GM19025 (cell line): Measurements from ENCODE around the gene FRS2.
"Not testable (repeated sequence)": the region's sequence is repeated elsewhere in the genome, so short reads cannot be mapped to it uniquely, and the experiment has no call there.

Source experiments
- ATAC-seq: cut with Tn5 transposase; IDR thresholded peaks from one replicate; pipeline ENCODE4 v1.9.1; 2021; ENCODE audit warnings: mild to moderate bottlenecking, low read depth, moderate library complexity; ENCODE audit not compliant: unreplicated experiment

The FRS2 gene

DNA sequence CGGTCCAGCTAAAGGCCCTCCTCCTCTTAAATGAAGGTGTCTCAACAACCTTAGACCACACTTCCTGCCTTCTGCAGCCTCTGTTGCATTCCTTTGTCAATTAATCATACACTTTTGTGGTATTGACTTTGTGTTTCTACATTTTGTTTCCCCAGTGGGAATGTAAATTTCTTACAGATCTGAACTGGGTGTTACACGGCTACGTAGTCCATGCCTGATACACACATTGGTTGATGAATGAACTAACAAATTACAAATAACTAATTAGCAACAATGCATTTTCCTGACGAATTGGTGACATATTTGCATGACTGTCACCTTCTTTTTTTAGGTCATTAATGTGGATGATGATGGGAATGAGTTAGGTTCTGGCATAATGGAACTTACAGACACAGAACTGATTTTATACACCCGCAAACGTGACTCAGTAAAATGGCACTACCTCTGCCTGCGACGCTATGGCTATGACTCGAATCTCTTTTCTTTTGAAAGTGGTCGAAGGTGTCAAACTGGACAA is 99.9 kb downstream of the FRS2 start:
- ATAC-seq, result no peak

DNA sequence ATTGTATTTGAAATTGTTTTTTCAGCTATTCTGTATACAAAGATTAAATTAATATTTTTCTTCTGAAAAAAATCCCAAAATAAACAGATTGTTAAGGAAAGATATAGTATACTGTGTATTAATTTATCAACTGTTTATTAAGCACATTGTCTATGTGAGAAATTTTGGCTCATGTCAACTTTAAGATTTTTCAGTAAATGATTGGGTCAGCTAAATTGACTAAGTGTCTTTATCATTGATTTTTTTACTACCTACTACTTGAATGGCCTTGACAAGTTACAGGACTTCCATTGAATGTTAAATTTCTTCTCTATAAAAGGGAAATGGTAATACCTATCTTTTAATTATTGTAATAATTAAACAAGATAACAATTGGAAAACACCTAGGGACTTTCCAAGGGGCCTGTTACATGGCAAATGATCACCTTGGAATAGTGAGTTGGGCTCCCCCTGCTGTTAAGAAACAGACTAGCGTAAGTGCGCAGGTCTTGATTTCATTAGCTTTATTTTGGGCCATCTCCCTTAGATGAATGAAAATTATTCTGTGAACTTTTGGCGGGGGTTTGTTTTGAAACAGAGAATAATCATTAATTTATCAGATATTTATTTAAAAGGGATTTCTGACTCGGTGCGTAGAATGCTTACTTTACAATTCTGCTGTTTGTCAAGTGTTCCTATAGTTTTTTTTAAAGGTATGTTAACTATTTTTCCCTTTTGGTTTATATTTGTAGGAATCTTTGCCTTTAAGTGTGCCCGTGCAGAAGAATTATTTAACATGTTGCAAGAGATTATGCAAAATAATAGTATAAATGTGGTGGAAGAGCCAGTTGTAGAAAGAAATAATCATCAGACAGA is 100.6 kb downstream of the FRS2 start:
- no peak for ATAC-seq

DNA sequence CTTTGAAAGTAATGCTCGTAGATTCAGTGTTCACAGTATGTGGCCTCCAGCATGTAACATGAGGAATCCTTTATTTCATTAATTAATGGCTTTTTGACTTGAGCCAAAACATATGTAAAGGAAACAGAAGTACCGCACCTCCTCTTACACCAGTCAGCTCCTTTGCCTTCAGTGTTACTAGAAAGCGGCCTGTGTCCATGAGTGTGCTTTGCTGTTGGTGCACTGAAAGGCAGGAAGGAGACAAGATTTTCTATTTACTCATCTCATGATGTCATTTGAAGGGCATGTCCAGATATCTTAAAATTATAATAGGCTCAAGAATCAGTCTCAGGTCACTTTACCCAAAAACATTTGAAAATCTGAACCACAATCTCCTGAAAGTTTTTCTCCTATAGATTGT is 105.2 kb downstream of the FRS2 start:
- ATAC-seq, result no peak

DNA sequence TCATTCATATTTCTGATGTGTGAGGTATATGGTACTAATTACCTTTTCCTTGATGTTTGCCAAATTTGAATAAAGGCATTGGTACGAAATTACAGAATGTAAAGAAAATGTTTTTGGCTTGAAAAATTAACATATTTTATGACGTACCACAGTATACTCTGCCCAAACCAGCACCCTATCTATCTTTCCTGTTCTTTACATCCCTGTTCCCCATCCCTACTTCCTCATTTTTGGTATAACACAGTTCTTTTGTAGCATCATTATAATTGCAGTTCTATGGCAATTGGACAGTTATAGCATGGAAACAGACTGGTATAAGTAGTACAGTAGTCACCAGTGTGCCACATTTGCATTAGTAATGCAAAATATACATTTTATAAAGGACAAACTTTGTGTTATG is 108.1 kb downstream of the FRS2 start:
- ATAC-seq, result no peak

- ATAC-seq, result no peak
Measured at GRCh38 chr12:69579029-69579428, 108.8 kb downstream of the FRS2 start.

GRCh38 chr12:69580074-69580473 is 109.9 kb downstream of the FRS2 start:
- ATAC-seq, result no peak

DNA sequence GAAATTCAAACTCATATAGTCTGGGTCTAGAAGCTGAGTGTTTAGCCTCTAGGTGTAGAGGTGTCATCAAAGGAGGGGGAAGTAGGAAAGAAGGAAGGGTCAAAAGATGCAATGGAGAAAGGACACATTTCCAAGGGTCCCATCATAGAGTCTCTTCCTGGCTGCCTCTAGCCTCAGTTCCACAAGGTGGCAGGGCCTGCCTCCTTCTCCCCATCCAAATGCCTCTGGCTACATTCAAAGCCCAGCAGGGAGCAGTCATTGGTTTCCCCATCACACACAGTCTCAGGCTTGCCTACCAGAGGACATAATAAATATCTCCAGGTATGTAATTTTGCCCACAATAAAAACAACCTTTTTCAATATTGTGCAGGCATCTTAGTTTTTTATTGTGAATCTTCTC is 113.0 kb downstream of the FRS2 start:
- no peak for ATAC-seq

DNA sequence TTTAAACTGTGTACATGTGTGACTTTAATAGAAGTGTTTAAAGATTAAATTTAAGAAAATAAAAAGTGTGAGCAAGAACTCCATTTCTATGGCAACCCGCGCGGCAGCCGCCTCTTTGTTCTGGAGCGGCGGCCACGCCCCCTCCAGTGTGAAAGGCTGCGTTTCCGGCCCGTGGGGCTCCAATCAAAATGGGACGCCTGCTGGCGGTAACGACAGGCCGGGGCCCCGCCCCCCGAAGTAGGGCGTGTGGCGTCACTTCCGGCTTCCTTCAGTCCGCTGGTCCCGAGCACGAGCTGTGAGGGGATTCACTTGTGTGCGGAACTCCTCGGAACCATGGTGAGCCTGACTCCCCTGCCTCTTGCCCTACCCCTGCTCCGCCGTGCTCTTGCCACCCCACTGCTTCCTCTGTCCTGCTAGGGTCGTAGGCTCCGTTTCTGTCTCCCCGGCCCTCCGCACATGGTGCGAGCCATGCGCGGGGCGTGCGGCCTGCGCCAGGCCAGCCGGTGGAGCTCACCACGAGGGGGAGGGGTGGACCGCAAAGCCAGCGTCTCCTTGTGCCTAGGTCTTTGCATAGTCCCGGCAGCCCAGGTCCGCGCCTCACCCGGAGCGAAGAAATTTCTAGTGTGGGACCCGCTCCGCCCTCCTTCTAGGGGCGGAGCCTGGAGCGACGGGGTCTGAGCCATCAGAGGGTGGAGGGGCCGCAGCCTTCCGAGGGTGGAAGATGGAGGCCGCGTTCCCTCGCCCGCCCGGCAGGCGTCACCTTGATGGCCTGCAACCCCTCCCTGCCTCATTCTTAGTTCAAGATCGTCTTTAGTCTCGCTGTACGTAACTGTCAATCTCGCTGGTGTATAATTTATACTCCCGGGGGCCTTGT is 115.2 kb downstream of the FRS2 start, which contains the start of gene CCT2:
Gene CCT2, plus strand, starts transcription at position 271 of the 874 bp plus-strand sequence. Its CDS starts 63 bp downstream, at position 334.
- ATAC-seq, result peak; percentile 96

- ATAC-seq, result no peak
Measured at GRCh38 chr12:69588527-69588926, 118.3 kb downstream of the FRS2 start.

- no peak for ATAC-seq
Measured at GRCh38 chr12:69589082-69589481, 118.9 kb downstream of the FRS2 start.

DNA sequence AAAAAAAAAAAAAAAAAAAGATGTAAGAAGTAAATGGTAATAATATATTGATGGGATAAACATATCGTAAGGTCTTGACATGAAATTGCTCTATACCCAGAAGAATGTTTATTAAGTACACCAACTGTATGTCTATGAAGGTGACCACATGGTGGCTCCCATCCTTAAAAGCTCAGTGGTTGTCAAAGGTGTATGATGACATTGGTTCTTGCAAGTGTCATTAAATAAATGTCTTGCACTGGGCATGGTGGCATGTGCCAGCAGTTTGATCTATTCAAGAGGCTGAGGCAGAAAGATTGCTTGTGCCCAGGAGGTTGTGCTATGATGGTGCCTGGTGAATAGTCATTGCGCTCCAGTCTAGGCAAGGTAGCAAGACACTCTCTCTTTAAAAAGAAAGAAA is 125.5 kb downstream of the FRS2 start:
- ATAC-seq, result no peak

DNA sequence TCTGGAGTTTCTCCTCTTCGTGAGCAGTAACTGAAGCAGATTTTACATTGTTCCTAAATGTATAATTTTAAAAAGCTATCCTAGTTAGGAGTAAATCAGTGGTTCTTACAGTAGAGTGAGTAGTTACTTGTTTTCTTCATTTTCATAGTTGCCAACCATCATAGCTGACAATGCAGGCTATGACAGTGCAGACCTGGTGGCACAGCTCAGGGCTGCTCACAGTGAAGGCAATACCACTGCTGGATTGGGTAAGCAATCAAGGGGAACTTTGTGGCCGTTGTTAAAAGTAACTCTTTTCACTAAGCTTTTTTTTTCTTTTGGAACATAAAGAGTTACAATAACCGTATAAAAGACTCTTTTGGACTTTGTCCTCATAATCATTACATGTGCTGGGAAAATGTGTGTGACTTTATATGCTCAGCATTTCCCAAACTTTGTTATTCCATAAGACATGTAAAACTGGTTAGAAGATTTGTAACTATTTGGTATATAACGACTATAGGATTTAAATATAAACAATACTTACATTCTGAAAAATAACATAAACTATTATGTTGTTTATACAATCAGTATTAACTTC is 128.1 kb downstream of the FRS2 start:
- ATAC-seq, result no peak

DNA sequence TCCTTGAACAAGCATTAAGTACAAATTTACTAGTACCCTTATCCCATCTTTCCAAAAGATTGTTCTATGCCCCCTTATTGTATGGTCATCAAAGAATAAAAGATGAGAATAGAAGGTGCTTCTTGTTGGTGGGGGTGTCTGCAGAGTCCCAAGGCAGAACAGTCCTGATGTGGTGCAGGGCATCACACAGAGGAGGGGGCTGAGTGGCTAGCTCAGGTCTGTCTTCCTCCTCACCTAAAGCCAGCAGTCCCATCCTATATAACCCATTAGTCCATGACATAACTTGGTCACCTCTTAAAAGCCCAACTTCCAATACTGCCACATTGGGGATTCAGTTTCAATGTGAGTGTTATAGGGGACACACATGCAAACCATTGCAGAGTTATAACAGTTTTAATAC is 130.6 kb downstream of the FRS2 start:
- ATAC-seq, result no peak

DNA sequence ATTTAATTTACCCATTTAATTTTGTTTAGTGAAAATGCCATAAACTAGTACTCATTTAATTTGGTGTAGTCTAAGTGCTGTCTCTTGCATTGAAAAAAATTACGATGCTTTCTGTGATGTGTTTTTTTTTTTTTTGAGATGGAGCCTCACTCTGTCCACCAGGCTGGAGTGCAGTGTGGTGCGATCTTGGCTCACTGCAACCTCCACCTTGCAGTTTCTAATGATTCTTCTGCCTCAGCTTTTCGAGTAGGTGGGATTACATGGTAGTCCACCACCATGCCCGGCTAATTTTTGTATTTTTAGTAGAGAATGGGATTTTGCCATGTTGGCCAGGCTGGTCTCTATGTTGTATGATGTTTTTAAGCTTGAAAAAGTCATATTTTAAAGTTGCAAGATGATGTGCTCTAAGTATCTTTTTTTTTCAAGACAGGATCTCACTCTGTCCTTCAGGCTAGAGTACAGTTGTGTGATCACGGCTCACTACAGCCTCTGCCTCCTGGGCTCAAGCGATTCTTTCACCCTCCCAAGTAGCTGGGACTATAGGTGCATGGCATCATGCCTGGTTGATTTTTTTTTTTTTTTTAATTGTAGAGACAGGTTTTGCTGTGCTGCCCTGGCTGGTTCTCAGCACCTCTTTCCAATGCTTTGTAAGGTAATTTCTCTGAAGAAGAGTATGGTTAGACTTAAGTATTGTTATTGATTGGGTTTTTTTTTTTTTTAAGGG is 131.9 kb downstream of the FRS2 start:
- ATAC-seq, result no peak

DNA sequence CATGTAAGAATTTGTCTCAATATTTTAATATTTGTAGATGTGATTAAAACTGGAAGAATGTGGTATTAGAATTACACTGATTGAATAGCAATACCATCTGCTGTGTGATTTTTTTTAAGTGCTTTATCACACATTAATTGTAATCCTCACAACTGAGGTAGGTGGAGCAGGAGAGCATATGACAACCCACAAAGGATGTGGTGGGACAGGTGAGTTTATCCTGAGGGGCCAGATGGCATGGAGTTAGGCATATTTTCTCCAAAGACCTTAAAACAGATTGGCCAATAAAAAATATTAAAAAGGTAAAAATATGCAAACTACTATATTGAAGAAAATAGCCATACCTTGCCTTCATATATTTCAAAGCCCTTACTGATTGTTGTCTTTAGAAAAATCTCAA is 132.8 kb downstream of the FRS2 start:
- no peak for ATAC-seq

DNA sequence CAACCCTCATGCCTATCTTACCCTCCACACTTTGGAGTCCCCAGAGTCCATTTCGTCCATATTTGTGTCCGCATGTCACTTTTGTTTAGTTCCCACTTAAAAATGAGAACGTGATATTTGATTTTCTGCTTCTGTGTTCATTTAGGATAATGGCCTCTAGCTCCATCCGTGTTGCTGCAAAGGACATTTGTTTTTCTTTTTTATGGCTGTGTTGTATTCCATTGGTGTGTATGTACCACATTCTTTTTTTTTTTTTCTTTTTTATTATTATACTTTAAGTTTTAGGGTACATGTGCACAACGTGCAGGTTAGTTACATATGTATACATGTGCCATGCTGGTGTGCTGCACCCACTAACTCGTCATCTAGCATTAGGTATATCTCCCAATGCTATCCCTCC is 133.4 kb downstream of the FRS2 start:
- ATAC-seq, result not testable (repeated sequence)

DNA sequence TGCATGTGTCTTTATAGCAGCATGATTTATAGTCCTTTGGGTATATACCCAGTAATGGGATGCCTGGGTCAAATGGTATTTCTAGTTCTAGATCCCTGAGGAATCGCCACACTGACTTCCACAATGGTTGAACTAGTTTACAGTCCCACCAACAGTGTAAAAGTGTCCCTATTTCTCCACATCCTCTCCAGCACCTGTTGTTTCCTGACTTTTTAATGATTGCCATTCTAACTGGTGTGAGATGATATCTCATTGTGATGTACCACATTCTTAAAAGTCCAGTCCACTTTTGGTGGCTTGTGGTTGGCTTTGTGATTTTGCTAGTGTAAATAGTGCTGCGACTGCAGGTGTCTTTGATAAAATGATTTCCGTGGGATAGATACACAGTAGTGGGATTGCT is 134.1 kb downstream of the FRS2 start:
- ATAC-seq, result not testable (repeated sequence)

DNA sequence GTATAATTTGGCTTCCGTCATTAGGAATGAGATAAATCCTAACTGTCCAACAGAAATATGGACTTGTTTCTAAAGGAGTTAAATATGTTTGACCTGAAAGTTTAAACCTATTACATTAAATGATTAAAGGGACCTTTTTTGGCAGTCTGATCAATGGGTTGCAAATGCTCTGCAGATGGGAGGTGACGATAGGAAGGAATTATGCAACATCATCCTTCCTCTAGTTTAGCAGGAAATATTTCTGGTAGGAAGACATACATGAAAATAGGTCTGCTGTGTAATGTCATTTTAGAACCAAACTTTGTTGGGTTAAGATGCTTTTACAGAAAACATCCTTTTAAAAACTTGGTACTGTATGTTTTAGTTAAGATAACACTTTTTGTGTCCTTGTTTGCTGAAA is 137.9 kb downstream of the FRS2 start:
- ATAC-seq, result no peak

DNA sequence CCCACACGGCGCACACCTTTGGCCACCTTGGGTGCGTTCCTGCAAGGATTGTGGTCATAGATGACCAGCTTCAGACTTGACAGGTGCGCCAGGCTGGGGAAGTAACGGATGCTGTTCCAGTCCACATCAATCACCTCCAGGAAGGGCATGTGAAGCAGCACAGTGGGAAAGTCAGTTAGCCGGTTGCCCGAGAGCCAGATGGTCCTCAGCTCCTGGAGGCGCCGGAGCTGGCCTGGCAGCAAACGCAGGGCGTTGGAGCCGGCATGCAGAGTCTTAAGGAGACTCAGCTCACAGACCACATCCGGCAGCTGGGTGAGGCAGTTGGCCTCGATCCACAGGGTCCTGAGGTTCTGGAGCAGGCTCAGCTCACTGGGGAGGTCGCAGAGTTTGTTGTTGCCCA is 139.9 kb downstream of the FRS2 start:
- no peak for ATAC-seq

DNA sequence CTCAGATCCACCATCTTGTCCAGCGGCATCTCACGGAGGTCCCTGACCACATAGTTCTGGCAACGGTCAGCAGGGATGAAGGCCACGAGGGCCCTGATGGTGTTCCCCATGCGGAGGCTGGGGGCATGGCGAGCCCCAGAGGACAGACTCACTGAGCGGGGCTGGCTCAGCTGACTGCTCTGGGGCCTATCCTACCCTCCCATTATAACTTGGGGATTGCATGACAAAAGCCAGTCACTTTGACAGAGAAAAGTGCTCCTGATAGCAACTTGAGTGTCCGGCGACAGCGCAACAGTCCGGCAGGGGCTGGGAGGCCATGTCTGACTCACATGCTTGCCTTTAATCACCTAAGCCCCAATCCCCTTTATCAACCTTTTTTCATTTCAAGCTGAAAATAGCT is 140.5 kb downstream of the FRS2 start, which contains the start of gene LRRC10:
Gene LRRC10, minus strand, starts transcription at position 179 of the 400 bp plus-strand sequence. Its CDS starts 69 bp downstream, at position 110.
- no peak for ATAC-seq
